Mesendoderm (in vitro differentiated cells): ENCODE results near the gene PTPN1.

Experiments
- DNase-seq: peaks from one replicate; pipeline ENCODE4 v3.0.0; 2013
- H2AK5ac ChIP-seq: 2 replicates; pipeline ENCODE4 v1.6.1; 2013; ENCODE audit warnings: low read length, inconsistent platforms
- H2BK120ac ChIP-seq: 2 replicates; pipeline ENCODE4 v1.6.1; 2013; ENCODE audit warnings: low read depth, mild to moderate bottlenecking, low read length, moderate library complexity, mixed read lengths
- H2BK15ac ChIP-seq: replicated peaks from 2 replicates; pipeline ENCODE4 v1.6.1; 2013; ENCODE audit warnings: low read depth, mild to moderate bottlenecking, moderate library complexity
- H2BK5ac ChIP-seq: 2 replicates; pipeline ENCODE4 v1.6.1; 2013; ENCODE audit warnings: low read length, inconsistent platforms
- H3K18ac ChIP-seq: 2 replicates; pipeline ENCODE4 v1.6.1; 2013; ENCODE audit warnings: mild to moderate bottlenecking, low read length, mixed read lengths
- H3K23ac ChIP-seq: one replicate; pipeline ENCODE4 v1.6.1; 2013; ENCODE audit warnings: low read length
- H3K27ac ChIP-seq: 2 replicates; pipeline ENCODE4 v1.5.1; 2013; ENCODE audit warnings: low read depth, mild to moderate bottlenecking, inconsistent platforms, low read length, moderate library complexity
- H3K27me3 ChIP-seq: 2 replicates; pipeline ENCODE4 v1.6.1; 2013; ENCODE audit warnings: low read length, control low read depth, mild to moderate bottlenecking, inconsistent platforms; ENCODE audit not compliant: insufficient read depth, poor library complexity
- H3K36me3 ChIP-seq: 2 replicates; pipeline ENCODE4 v1.6.1; 2013; ENCODE audit warnings: low read length, inconsistent platforms; ENCODE audit not compliant: control insufficient read depth, insufficient read depth
- H3K4ac ChIP-seq: one replicate; pipeline ENCODE4 v1.6.1; 2013; ENCODE audit warnings: low read depth, mild to moderate bottlenecking, low read length, moderate library complexity
- H3K4me1 ChIP-seq: 2 replicates; pipeline ENCODE4 v1.6.1; 2013; ENCODE audit warnings: low read depth, low read length, inconsistent platforms; ENCODE audit not compliant: control insufficient read depth
- H3K4me2 ChIP-seq: 2 replicates; pipeline ENCODE4 v1.6.1; 2013; ENCODE audit warnings: low read length
- H3K4me3 ChIP-seq: 2 replicates; pipeline ENCODE4 v1.5.1; 2013; ENCODE audit warnings: mild to moderate bottlenecking, low read length
- H3K56ac ChIP-seq: one replicate; pipeline ENCODE4 v1.6.1; 2013; ENCODE audit warnings: low read length
- H3K79me1 ChIP-seq: 2 replicates; pipeline ENCODE4 v1.6.1; 2013; ENCODE audit warnings: low read length, inconsistent platforms
- H3K79me2 ChIP-seq: 2 replicates; pipeline ENCODE4 v1.6.1; 2013; ENCODE audit warnings: mild to moderate bottlenecking, low read length; ENCODE audit not compliant: control insufficient read depth, insufficient read depth
- H3K9ac ChIP-seq: 2 replicates; pipeline ENCODE4 v1.6.1; 2013; ENCODE audit warnings: low read length, inconsistent platforms
- H4K5ac ChIP-seq: one replicate; pipeline ENCODE4 v1.6.1; 2013; ENCODE audit warnings: low read length
- H4K8ac ChIP-seq: one replicate; pipeline ENCODE4 v1.6.1; 2013; ENCODE audit warnings: low read depth, mild to moderate bottlenecking, control low read depth, low read length, moderate library complexity
- WGBS: extraction: QIAGEN DNeasy Blood & Tissue Kit; methylation state at CpG from one replicate; pipeline ENCODE4 v1.1.7; 2013; ENCODE audit warnings: low lambda C conversion rate, missing lambda C conversion rate; ENCODE audit not compliant: insufficient coverage; ENCODE audit errors: extremely low coverage; 5-methylcytosine and 5-hydroxymethylcytosine counted together

PTPN1 gene

DNA sequence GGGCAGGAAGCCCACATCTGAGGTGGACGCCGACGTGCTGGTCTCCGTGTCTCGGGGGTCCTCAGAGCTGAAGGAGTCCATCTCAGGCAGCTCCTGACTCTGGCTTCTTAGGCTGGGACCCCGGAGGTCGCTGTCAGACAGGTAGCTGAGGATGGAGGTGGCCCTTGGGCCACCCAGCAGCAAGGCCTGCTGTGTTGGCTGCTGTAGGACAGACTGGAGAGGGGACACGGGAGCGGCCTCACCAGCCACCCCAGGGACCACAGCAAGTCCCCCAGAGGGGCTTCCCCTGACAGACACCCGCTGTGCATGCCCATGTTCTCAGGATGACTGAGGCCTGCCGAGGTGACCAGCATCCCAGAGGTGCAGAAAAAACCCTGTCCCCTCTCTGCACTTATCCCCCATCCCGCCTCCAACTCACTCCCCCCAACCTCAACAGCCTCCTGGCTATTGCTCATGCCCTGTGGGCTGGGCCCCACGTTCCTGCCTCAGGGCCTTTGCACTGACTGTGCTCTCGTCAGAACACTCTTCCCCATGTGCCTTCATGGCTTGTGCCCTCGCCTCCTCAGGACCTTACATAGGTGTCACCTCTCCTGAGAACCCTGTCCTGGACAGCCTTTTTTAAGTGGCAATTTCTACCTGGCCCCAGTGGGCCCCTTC is 92.4 kb downstream of the PTPN1 start:
- DNase-seq: no peak

DNA sequence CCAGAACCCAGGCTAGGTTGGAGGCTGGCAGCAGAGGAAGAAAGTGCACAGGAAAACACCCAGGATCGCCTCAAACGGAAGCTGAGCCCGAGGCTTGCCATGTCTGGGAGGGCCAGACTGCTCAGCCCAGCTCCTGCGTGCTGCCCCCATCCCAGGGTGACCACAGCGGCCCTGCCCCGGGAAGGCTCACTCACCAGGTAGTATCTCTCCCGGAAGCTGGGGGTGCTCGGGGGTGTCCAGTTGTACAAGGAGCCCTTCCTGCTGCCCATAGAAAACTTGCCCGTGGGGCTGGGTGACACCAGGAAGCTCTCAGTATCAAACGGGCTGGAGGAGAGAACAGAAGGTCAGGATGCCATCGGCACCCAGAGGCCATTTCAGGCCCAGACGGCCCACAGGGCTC is 94.3 kb downstream of the PTPN1 start:
- Histone ChIP-seq H3K27ac (no peak overlapping the region), H2BK5ac (no peak overlapping the region), H3K23ac (no peak overlapping the region), H2BK15ac (no peak overlapping the region), H3K18ac (no peak overlapping the region), H3K56ac (no peak overlapping the region), H3K4me2 (no peak overlapping the region), H3K9ac (no peak overlapping the region), H3K4me1 (no peaks in the 10 kb centered on the region), H3K79me2 (no peaks in the 10 kb centered on the region), H2BK120ac (no peak overlapping the region), H3K4me3 (no peak overlapping the region), H2AK5ac (no peak overlapping the region), H4K5ac (no peak overlapping the region), H3K36me3 (no peaks in the 10 kb centered on the region), H3K79me1 (no peaks in the 10 kb centered on the region), H3K4ac (no peak overlapping the region), H3K27me3 (no peaks in the 10 kb centered on the region), H4K8ac (no peak overlapping the region)
- no CpG with 5 or more reads among the region's 12 CpGs for WGBS
- DNase-seq: no peak

More for the DNA sequence above, 92.4 kb downstream of the PTPN1 start:
- Histone ChIP-seq H3K56ac (no peak overlapping the region), H2BK5ac (no peak overlapping the region), H3K79me2 (no peaks in the 10 kb centered on the region), H3K79me1 (no peaks in the 10 kb centered on the region), H3K4me2 (no peak overlapping the region), H3K4me1 (no peaks in the 10 kb centered on the region), H2BK120ac (no peak overlapping the region), H3K36me3 (no peaks in the 10 kb centered on the region), H2AK5ac (no peak overlapping the region), H3K4ac (no peak overlapping the region), H3K18ac (no peak overlapping the region), H3K27me3 (no peaks in the 10 kb centered on the region), H4K5ac (no peak overlapping the region), H3K4me3 (no peak overlapping the region), H3K27ac (no peak overlapping the region), H3K23ac (no peak overlapping the region), H2BK15ac (no peak overlapping the region), H4K8ac (no peak overlapping the region), H3K9ac (no peak overlapping the region)
- no CpG with 5 or more reads among the region's 15 CpGs for WGBS

DNA sequence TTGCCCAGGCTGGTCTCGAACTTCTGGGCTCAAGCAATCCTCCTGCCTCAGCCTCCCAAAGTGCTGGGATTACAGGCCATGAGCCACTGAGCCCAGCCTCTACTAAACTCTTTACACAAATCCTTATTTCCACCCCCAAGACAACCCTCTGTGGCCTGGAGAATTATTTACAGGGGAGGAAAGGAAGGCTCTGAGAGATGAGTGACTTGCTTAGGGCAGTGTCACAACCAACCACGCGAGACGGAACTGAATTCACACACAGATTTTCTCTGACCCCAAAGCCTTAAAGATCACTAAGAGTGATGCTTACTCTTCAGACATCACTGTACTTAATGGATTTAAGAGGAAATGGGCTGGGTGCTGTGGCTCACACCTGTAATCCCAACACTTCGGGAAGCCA is 95.0 kb downstream of the PTPN1 start:
- Histone ChIP-seq H4K5ac (no peak overlapping the region), H3K36me3 (no peaks in the 10 kb centered on the region)

DNA sequence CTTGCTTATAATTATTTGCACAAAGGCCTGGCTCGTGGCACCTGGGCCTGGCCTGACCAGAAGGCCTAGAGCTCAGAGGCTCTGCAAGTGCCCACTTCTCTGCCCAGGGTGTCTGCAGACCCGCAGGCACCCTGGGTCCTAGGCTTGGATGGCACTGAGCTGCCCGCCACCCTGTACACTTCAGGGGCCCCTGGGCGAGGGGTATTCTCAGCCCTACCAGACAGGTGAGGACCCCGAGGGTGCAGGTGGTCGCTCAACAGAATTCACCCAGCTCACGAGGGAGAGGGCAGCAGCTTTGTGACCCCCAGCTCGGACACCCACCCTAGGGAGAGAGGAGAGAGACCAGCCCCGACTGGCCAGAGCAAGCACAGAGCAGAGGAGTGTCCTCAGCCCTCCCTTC is 97.3 kb downstream of the PTPN1 start:
- Histone ChIP-seq H4K5ac (no peak overlapping the region), H3K4me3 (no peak overlapping the region), H3K27ac (no peak overlapping the region), H2BK120ac (no peak overlapping the region), H3K4ac (no peak overlapping the region), H3K79me2 (no peaks in the 10 kb centered on the region), H3K79me1 (no peaks in the 10 kb centered on the region), H3K4me2 (no peak overlapping the region), H2BK5ac (no peak overlapping the region), H3K27me3 (no peaks in the 10 kb centered on the region), H2AK5ac (no peak overlapping the region), H4K8ac (no peak overlapping the region), H3K56ac (no peak overlapping the region), H3K36me3 (no peaks in the 10 kb centered on the region), H3K9ac (no peak overlapping the region), H2BK15ac (no peak overlapping the region), H3K23ac (no peak overlapping the region), H3K18ac (no peak overlapping the region), H3K4me1 (no peaks in the 10 kb centered on the region)
- no peak for DNase-seq
- WGBS: no CpG with 5 or more reads among the region's 9 CpGs

More for the DNA sequence above, 95.0 kb downstream of the PTPN1 start:
- Histone ChIP-seq H3K4me3 (no peak overlapping the region), H3K79me2 (no peaks in the 10 kb centered on the region), H4K8ac (no peak overlapping the region), H3K4me2 (no peak overlapping the region), H3K56ac (no peak overlapping the region), H3K4me1 (no peaks in the 10 kb centered on the region), H2BK120ac (no peak overlapping the region), H2BK15ac (no peak overlapping the region), H3K18ac (no peak overlapping the region), H3K23ac (no peak overlapping the region), H3K79me1 (no peaks in the 10 kb centered on the region), H3K4ac (no peak overlapping the region), H3K9ac (no peak overlapping the region), H2AK5ac (no peak overlapping the region), H3K27me3 (no peaks in the 10 kb centered on the region), H2BK5ac (no peak overlapping the region), H3K27ac (no peak overlapping the region)
- DNase-seq: no peak
- WGBS: no CpG with 5 or more reads among the region's 5 CpGs

GRCh38 chr20:50607850-50608749 is 97.9 kb downstream of the PTPN1 start:
- no peaks in the 10 kb centered on the region for H3K79me1 ChIP-seq
- no peak for DNase-seq
- H4K5ac ChIP-seq: no peak overlapping the region
- no peak overlapping the region for H2BK15ac ChIP-seq
- no CpG with 5 or more reads among the region's 32 CpGs for WGBS
- no peaks in the 10 kb centered on the region for H3K36me3 ChIP-seq
- H4K8ac ChIP-seq: no peak overlapping the region
- H3K9ac ChIP-seq: no peak overlapping the region
- H3K4ac ChIP-seq: no peak overlapping the region
- H3K4me2 ChIP-seq: no peak overlapping the region
- no peak overlapping the region for H2AK5ac ChIP-seq
- no peak overlapping the region for H3K4me3 ChIP-seq
- H3K23ac ChIP-seq: no peak overlapping the region
- no peaks in the 10 kb centered on the region for H3K4me1 ChIP-seq
- H2BK5ac ChIP-seq: no peak overlapping the region
- no peaks in the 10 kb centered on the region for H3K79me2 ChIP-seq
- no peak overlapping the region for H3K27ac ChIP-seq
- no peaks in the 10 kb centered on the region for H3K27me3 ChIP-seq
- H2BK120ac ChIP-seq: no peak overlapping the region
- no peak overlapping the region for H3K18ac ChIP-seq
- no peak overlapping the region for H3K56ac ChIP-seq
